Breast epithelium (tissue), 4 donors: ENCODE data around the gene RPL19. TPM values are rescaled to one million over a fixed set of nuclear protein-coding genes. Genes with fewer than 3 reads are reported as not detected.

Experiments
- DNase-seq, 2 donors: peaks; one replicate each; pipeline ENCODE4 v3.0.0-alpha.2; 2019; ENCODE audit warnings: low spot score in 2 of 2
- H3K27ac ChIP-seq, 2 donors: fragments of 200-600 bp; sonication (generic) in 1 of 2; one replicate each; pipeline ENCODE4 v1.5.1; 2016 to 2019; ENCODE audit warnings: mild to moderate bottlenecking in 1 of 2
- H3K27me3 ChIP-seq, 2 donors: fragments of 200-600 bp; sonication (generic) in 1 of 2; one replicate each; pipeline versions ENCODE4 v1.5.1 to v1.6.0; 2017 to 2019; ENCODE audit warnings: control low read depth in 1 of 2, mild to moderate bottlenecking in 1 of 2
- H3K36me3 ChIP-seq: fragments of 200-600 bp; one replicate; pipeline ENCODE4 v1.5.1; 2019
- H3K4me1 ChIP-seq, 2 donors: fragments of 200-600 bp; sonication (generic); one replicate each; pipeline ENCODE4 v1.5.1; 2016 to 2019; ENCODE audit warnings: control low read depth in 1 of 2
- H3K4me3 ChIP-seq, 3 donors: fragments of 200-600 bp; sonication (generic); 1 replicate in 2 of 3; 2 replicates in 1 of 3; pipeline ENCODE4 v1.5.1; 2016 to 2019; ENCODE audit warnings: mild to moderate bottlenecking in 3 of 3, moderate library complexity in 2 of 3
- H3K9me3 ChIP-seq, 2 donors: fragments of 200-600 bp; sonication (generic) in 1 of 2; one replicate each; pipeline ENCODE4 v1.5.1; 2016 to 2019; ENCODE audit warnings: control low read depth in 1 of 2
- POLR2A ChIP-seq: fragments of 450-650 bp; IDR thresholded peaks from one replicate; pipeline ENCODE4 v1.6.1; 2016; ENCODE audit warnings: antibody characterized with exemption, mild to moderate bottlenecking, moderate library complexity
- POLR2AphosphoS5 ChIP-seq, 3 donors: sonication (generic); formaldehyde crosslinking; IDR thresholded peaks; one replicate each; pipeline ENCODE4 v1.6.1; 2017; ENCODE audit warnings: antibody characterized with exemption in 3 of 3
- intact Hi-C: fragments of 100-400 bp; cut with DNase I; formaldehyde crosslinking; loops from one replicate; pipeline ENCODE4 v1.15.1; 2023; ENCODE audit warnings: low total_unique reads
- total RNA-seq, 3 donors: library from RNA; depleted of rRNA; stranded (reverse); fragments of >200 nt; gene quantifications; one replicate each; pipeline ENCODE4 v1.1.0, GENCODE V29; 2016
- TF ChIP-seq, protein P1 (sequence below), 3 donors: fragments of 450-650 bp; IDR thresholded peaks; one replicate each; pipeline ENCODE4 v1.5.1; 2016 to 2017; ENCODE audit warnings: antibody characterized with exemption in 3 of 3, mild to moderate bottlenecking in 3 of 3, moderate library complexity in 3 of 3

The RPL19 gene
- total RNA-seq, 3 donors from 2014 or later = 2,817 to 3,666 (median 3,432) TPM

DNA sequence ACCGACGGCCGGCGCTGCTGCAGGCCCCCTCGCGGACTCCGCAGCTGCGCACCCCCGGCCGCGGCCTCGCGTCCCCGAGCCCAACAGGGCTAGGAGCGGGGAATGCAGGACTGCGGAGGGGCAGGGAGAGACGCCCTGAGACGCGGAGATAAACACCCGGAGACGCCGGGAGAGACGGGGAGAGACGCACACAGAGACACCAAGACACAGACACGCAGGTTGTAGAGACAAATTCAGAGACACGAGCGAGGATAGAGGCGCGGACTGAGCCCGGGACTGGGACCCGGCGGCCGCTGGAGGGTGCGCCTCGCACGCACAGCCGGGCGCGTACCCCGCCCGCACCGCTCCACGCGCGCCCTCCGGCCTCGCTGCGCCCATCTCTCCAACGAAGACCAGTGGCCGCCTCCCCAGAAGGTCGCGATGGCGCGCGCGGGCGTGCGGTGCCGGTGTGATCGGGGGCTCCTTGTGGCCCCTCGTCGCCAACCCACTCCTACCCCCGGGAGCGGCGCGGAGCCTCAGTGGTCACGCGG lies 24.8 kb downstream of the RPL19 start:
- H3K27ac ChIP-seq = peak overlapping the region; percentile 83 to 87

DNA sequence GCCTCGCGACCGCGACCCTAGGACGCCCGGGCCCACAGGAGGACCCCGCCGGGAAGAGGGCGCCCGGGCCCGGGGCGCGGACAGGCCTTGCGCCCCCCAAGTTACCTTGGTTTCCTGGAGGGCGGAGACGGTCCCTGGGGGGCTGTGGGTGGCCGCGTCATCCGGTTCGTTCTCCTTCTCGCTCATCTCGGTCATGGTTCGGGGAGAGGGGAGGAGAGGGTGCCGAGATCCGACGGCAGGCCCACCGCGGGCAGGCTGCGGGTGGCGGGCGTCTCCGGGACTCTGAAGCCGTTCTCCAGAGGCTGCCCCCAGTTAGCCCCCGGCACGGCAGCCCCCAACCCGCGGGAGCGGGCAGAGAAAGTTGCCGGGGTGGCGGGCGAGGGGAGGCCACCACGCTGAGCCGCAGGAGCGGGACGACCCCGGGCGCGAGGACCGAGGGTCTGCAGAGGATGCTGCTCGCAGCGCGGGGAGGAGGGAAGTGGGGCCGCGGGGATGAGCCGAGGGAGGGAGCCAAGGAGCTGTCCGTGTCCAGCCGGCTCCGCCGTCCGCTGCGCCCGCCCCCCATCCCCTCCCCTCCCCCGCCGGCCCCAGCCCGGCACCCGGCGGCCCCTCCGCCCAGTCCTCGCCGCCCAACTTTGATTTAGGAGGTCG lies 25.4 kb downstream of the RPL19 start, which contains the start of gene STAC2:
Gene STAC2, minus strand, starts transcription at position 638 of the 651 bp plus-strand sequence. Its CDS starts 443 bp downstream, at position 195.
- no peaks in the 10 kb centered on the region for H3K9me3 ChIP-seq
- H3K27me3 ChIP-seq = peaks cover 4 to 7% of the 10 kb centered on the region in 2 donors
- intact Hi-C loops = no loop called here
- TF ChIP-seq POLR2AphosphoS5 (IDR thresholded peaks at IDR 0.05) (peak in 1 of 3 donors; percentile 58), POLR2A (no peak)
- TF ChIP-seq, protein P1, sequence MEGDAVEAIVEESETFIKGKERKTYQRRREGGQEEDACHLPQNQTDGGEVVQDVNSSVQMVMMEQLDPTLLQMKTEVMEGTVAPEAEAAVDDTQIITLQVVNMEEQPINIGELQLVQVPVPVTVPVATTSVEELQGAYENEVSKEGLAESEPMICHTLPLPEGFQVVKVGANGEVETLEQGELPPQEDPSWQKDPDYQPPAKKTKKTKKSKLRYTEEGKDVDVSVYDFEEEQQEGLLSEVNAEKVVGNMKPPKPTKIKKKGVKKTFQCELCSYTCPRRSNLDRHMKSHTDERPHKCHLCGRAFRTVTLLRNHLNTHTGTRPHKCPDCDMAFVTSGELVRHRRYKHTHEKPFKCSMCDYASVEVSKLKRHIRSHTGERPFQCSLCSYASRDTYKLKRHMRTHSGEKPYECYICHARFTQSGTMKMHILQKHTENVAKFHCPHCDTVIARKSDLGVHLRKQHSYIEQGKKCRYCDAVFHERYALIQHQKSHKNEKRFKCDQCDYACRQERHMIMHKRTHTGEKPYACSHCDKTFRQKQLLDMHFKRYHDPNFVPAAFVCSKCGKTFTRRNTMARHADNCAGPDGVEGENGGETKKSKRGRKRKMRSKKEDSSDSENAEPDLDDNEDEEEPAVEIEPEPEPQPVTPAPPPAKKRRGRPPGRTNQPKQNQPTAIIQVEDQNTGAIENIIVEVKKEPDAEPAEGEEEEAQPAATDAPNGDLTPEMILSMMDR (IDR thresholded peaks at IDR 0.05) = no peak
- H3K36me3 ChIP-seq = no peaks in the 10 kb centered on the region
- no peak for DNase-seq
- peak within 1 kb of the TSS; percentile 41 to 87 (median 75) for H3K4me3 ChIP-seq
- H3K27ac ChIP-seq = peak within 1 kb of the TSS; percentile 83 to 87
- peaks cover 6% of the 10 kb centered on the region in 2 donors for H3K4me1 ChIP-seq

More for the DNA sequence above, 24.8 kb downstream of the RPL19 start:
- Histone ChIP-seq H3K4me1 (peaks cover 6% of the 10 kb centered on the region in 2 donors), H3K36me3 (no peaks in the 10 kb centered on the region), H3K27me3 (peaks cover 4 to 7% of the 10 kb centered on the region in 2 donors), H3K4me3 (peak overlapping the region; percentile 41 to 87 (median 75)), H3K9me3 (no peaks in the 10 kb centered on the region)
- intact Hi-C loops = no loop called here
- DNase-seq = no peak
- TF ChIP-seq, protein P1 (IDR thresholded peaks at IDR 0.05) = no peak
- TF ChIP-seq POLR2A (no peak), POLR2AphosphoS5 (IDR thresholded peaks at IDR 0.05) (no peak)

GRCh38 chr17:39225959-39226683 lies 26.0 kb downstream of the RPL19 start:
- Histone ChIP-seq H3K9me3 (no peaks in the 10 kb centered on the region), H3K27ac (no peak overlapping the region), H3K36me3 (no peaks in the 10 kb centered on the region), H3K27me3 (peaks cover 4 to 7% of the 10 kb centered on the region in 2 donors), H3K4me1 (peaks cover 6% of the 10 kb centered on the region in 2 donors), H3K4me3 (peak overlapping the region; percentile 41 to 87 (median 75))
- TF ChIP-seq POLR2AphosphoS5 (IDR thresholded peaks at IDR 0.05) (no peak), POLR2A (no peak)
- TF ChIP-seq, protein P1 (IDR thresholded peaks at IDR 0.05) = no peak
- peak; percentile 71 to 95 for DNase-seq
- intact Hi-C loops = no loop called here

GRCh38 chr17:39227364-39227919 lies 27.4 kb downstream of the RPL19 start:
- H3K9me3 ChIP-seq = no peaks in the 10 kb centered on the region
- peaks cover 4 to 7% of the 10 kb centered on the region in 2 donors for H3K27me3 ChIP-seq
- DNase-seq = no peak
- H3K4me1 ChIP-seq = peaks cover 12 to 13% of the 10 kb centered on the region in 2 donors
- H3K36me3 ChIP-seq = no peaks in the 10 kb centered on the region
- H3K4me3 ChIP-seq = no peak overlapping the region
- no peak overlapping the region for H3K27ac ChIP-seq
- no peak for TF ChIP-seq POLR2AphosphoS5 (IDR thresholded peaks at IDR 0.05)
- TF ChIP-seq, protein P1 (IDR thresholded peaks at IDR 0.05) = no peak
- no peak for TF ChIP-seq POLR2A
- intact Hi-C loops = no loop called here
